Esophagus squamous epithelium (tissue), 4 donors: ENCODE measurements around the gene TSSK3.

Source experiments
- CTCF ChIP-seq, 6 experiments: fragments of 450-650 bp in 4 of 6; fragments of 200-600 bp in 2 of 6; sonication (generic) in 2 of 6; IDR thresholded peaks; one replicate each; pipeline ENCODE4 v1.5.1; 2016 to 2019; ENCODE audit warnings: antibody characterized with exemption in 6 of 6, mild to moderate bottlenecking in 4 of 6, moderate library complexity in 4 of 6
- POLR2A ChIP-seq, 4 donors: fragments of 450-650 bp; IDR thresholded peaks; one replicate each; pipeline ENCODE4 v1.6.1; 2017; ENCODE audit warnings: antibody characterized with exemption in 4 of 4, mild to moderate bottlenecking in 4 of 4, moderate library complexity in 3 of 4

GRCh38 chr1:32336963-32337675 is 25.2 kb upstream of the TSSK3 start:
- no peak for TF ChIP-seq POLR2A (IDR thresholded peaks at IDR 0.05)
- TF ChIP-seq CTCF (IDR thresholded peaks at IDR 0.05) = no peak
